HEK293 (cell line): ENCODE measurements around the gene TTC9.

Experiments
- CTCF ChIA-PET: fragments of 350-600 bp; formaldehyde crosslinking; extraction: SDS; loops from one replicate; lab custom pipeline; 2021; ENCODE audit warnings: antibody characterized with exemption; lab: Yijun Ruan, JAX
- POLR2A ChIA-PET: fragments of 300-600 bp; formaldehyde crosslinking; extraction: SDS; loops from one replicate; lab custom pipeline; 2020; ENCODE audit warnings: antibody characterized with exemption, inconsistent platforms; lab: Yijun Ruan, JAX
- H3K27ac ChIP-seq: fragments of 200-500 bp; sonication (Bioruptor generic); 2 replicates; pipeline ENCODE4 v1.5.1; 2014; ENCODE audit warnings: low read depth, low read length, control low read depth, inconsistent platforms; ENCODE audit errors: extremely low read depth
- H3K36me3 ChIP-seq, 2 experiments: fragments of 200-500 bp in 1 of 2; sonication (Bioruptor generic) in 1 of 2; 1 replicate in 1 of 2; 2 replicates in 1 of 2; pipeline ENCODE4 v1.5.1; 2014 to 2017; ENCODE audit warnings: inconsistent platforms in 2 of 2, low read length in 2 of 2; ENCODE audit not compliant: control insufficient read depth in 2 of 2, insufficient read depth in 1 of 2
- H3K4me1 ChIP-seq: fragments of 200-500 bp; sonication (Bioruptor generic); 2 replicates; pipeline ENCODE4 v1.5.1; 2014; ENCODE audit warnings: mild to moderate bottlenecking, low read length, inconsistent platforms; ENCODE audit not compliant: control insufficient read depth, insufficient read depth
- H3K4me3 ChIP-seq: 2 replicates; pipeline ENCODE4 v1.5.1; 2011; ENCODE audit warnings: low read depth, mild to moderate bottlenecking, control low read depth, low read length, moderate library complexity
- H3K9me3 ChIP-seq: fragments of 200-500 bp; sonication (Bioruptor generic); 2 replicates; pipeline ENCODE4 v1.5.1; 2014; ENCODE audit warnings: low read depth, low read length, inconsistent platforms; ENCODE audit not compliant: control insufficient read depth, insufficient read depth
- PRDM1 ChIP-seq: fragments of 450-650 bp; formaldehyde crosslinking; IDR thresholded peaks from 2 replicates; pipeline ENCODE4; 2016; ENCODE audit warnings: missing biosample characterization, missing genetic modification characterization
- TCF7L2 ChIP-seq: IDR thresholded peaks from 2 replicates; pipeline ENCODE4 v1.6.1; 2011; ENCODE audit warnings: low read depth, mild to moderate bottlenecking, inconsistent platforms, low read length, moderate library complexity, borderline replicate concordance
- WT1 ChIP-seq: fragments of 450-650 bp; formaldehyde crosslinking; IDR thresholded peaks from 2 replicates; pipeline ENCODE4 v1.5.1; 2016; ENCODE audit warnings: missing biosample characterization, missing genetic modification characterization
- ZBTB7A ChIP-seq: fragments of 450-650 bp; formaldehyde crosslinking; IDR thresholded peaks from 2 replicates; pipeline ENCODE4 v1.5.1; 2016; ENCODE audit warnings: low read depth, missing biosample characterization, missing genetic modification characterization
- ZFP69B ChIP-seq: fragments of 450-650 bp; formaldehyde crosslinking; IDR thresholded peaks from 2 replicates; pipeline ENCODE4 v1.5.1; 2016; ENCODE audit warnings: missing biosample characterization, missing genetic modification characterization
- ZNF174 ChIP-seq: fragments of 450-650 bp; formaldehyde crosslinking; IDR thresholded peaks from 2 replicates; pipeline ENCODE4 v1.5.0; 2017; ENCODE audit warnings: missing biosample characterization, mild to moderate bottlenecking, missing genetic modification characterization
- ZNF223 ChIP-seq: fragments of 450-650 bp; formaldehyde crosslinking; IDR thresholded peaks from 2 replicates; pipeline ENCODE4 v1.5.1; 2016; ENCODE audit warnings: missing biosample characterization, missing genetic modification characterization
- ZNF341 ChIP-seq: fragments of 450-650 bp; formaldehyde crosslinking; IDR thresholded peaks from 2 replicates; pipeline ENCODE4; 2016; ENCODE audit warnings: low read depth, missing biosample characterization, missing genetic modification characterization
- ZNF416 ChIP-seq: fragments of 450-650 bp; formaldehyde crosslinking; IDR thresholded peaks from 2 replicates; pipeline ENCODE4 v1.5.1; 2016; ENCODE audit warnings: missing biosample characterization, missing genetic modification characterization
- ZNF544 ChIP-seq: fragments of 450-650 bp; formaldehyde crosslinking; IDR thresholded peaks from 2 replicates; pipeline ENCODE4 v1.5.0; 2017; ENCODE audit warnings: missing biosample characterization, missing genetic modification characterization
- ZNF549 ChIP-seq: fragments of 450-650 bp; IDR thresholded peaks from 2 replicates; pipeline ENCODE4 v1.5.1; 2018; ENCODE audit warnings: missing biosample characterization, missing genetic modification characterization, mild to moderate bottlenecking, inconsistent platforms, moderate library complexity
- ZNF558 ChIP-seq: fragments of 450-650 bp; formaldehyde crosslinking; IDR thresholded peaks from 2 replicates; pipeline ENCODE4 v1.5.1; 2016; ENCODE audit warnings: missing biosample characterization, missing genetic modification characterization
- ZNF561 ChIP-seq: fragments of 450-650 bp; IDR thresholded peaks from 2 replicates; pipeline ENCODE4 v1.5.1; 2018; ENCODE audit warnings: missing biosample characterization, missing genetic modification characterization, borderline replicate concordance
- ZNF623 ChIP-seq: fragments of 450-650 bp; formaldehyde crosslinking; IDR thresholded peaks from 2 replicates; pipeline ENCODE4 v1.5.1; 2016; ENCODE audit warnings: missing biosample characterization, missing genetic modification characterization
- ZNF660 ChIP-seq: fragments of 450-650 bp; IDR thresholded peaks from 2 replicates; pipeline ENCODE4 v1.5.1; 2018; ENCODE audit warnings: missing biosample characterization, mild to moderate bottlenecking, missing genetic modification characterization
- ZNF670 ChIP-seq: fragments of 450-650 bp; formaldehyde crosslinking; IDR thresholded peaks from 2 replicates; pipeline ENCODE4 v1.5.1; 2016; ENCODE audit warnings: missing biosample characterization, missing genetic modification characterization, low read depth
- ZNF777 ChIP-seq: fragments of 450-650 bp; formaldehyde crosslinking; IDR thresholded peaks from 2 replicates; pipeline ENCODE4 v1.5.1; 2017; ENCODE audit warnings: missing biosample characterization, missing genetic modification characterization, borderline replicate concordance
- ZNF837 ChIP-seq: fragments of 450-650 bp; formaldehyde crosslinking; IDR thresholded peaks from 2 replicates; pipeline ENCODE4 v1.5.1; 2016; ENCODE audit warnings: missing biosample characterization, missing genetic modification characterization
- TF ChIP-seq, protein P1 (sequence below): fragments of 450-650 bp; formaldehyde crosslinking; IDR thresholded peaks from 2 replicates; pipeline ENCODE4 v1.5.1; 2016; ENCODE audit warnings: missing biosample characterization, missing genetic modification characterization
- TF ChIP-seq, protein P2 (sequence below): fragments of 450-650 bp; formaldehyde crosslinking; IDR thresholded peaks from 2 replicates; pipeline ENCODE4 v1.5.1; 2016; ENCODE audit warnings: missing biosample characterization, missing genetic modification characterization
- TF ChIP-seq, protein P3 (sequence below): fragments of 450-650 bp; formaldehyde crosslinking; IDR thresholded peaks from 2 replicates; pipeline ENCODE4 v1.5.1; 2016; ENCODE audit warnings: missing biosample characterization, missing genetic modification characterization
- TF ChIP-seq, protein P4 (sequence below): IDR thresholded peaks from 2 replicates; pipeline ENCODE4 v1.6.1; 2011; ENCODE audit warnings: mild to moderate bottlenecking, low read depth, low read length, borderline replicate concordance
- TF ChIP-seq, protein P5 (sequence below): fragments of 450-650 bp; formaldehyde crosslinking; IDR thresholded peaks from 2 replicates; pipeline ENCODE4 v1.5.1; 2017; ENCODE audit warnings: missing biosample characterization, missing genetic modification characterization

Gene TTC9

DNA sequence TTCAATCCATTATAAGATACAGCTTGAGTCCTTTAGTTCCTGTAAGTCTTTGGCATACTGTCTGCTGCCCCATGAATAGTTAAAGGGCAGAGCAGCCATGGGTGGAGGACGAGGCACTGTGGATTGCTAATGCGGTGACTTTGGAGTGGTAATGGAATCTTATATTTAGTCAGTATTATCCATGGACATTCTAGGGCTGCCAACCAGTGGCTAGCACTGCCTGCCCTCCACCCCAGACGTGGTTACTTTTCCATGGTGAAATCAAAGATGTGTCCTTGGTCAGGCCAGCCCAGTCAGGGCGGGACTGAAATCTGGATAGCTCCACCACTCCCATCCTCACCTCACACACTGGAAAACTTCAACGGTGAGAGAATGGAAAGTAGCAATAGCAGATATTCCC lies 2.3 kb downstream of the TTC9 start (continued):
- TF ChIP-seq, protein P1, sequence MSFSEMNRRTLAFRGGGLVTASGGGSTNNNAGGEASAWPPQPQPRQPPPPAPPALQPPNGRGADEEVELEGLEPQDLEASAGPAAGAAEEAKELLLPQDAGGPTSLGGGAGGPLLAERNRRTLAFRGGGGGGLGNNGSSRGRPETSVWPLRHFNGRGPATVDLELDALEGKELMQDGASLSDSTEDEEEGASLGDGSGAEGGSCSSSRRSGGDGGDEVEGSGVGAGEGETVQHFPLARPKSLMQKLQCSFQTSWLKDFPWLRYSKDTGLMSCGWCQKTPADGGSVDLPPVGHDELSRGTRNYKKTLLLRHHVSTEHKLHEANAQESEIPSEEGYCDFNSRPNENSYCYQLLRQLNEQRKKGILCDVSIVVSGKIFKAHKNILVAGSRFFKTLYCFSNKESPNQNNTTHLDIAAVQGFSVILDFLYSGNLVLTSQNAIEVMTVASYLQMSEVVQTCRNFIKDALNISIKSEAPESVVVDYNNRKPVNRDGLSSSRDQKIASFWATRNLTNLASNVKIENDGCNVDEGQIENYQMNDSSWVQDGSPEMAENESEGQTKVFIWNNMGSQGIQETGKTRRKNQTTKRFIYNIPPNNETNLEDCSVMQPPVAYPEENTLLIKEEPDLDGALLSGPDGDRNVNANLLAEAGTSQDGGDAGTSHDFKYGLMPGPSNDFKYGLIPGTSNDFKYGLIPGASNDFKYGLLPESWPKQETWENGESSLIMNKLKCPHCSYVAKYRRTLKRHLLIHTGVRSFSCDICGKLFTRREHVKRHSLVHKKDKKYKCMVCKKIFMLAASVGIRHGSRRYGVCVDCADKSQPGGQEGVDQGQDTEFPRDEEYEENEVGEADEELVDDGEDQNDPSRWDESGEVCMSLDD (tag by site-specific recombination): no peak
- TF ChIP-seq, all 188 proteins: peak for 0

DNA sequence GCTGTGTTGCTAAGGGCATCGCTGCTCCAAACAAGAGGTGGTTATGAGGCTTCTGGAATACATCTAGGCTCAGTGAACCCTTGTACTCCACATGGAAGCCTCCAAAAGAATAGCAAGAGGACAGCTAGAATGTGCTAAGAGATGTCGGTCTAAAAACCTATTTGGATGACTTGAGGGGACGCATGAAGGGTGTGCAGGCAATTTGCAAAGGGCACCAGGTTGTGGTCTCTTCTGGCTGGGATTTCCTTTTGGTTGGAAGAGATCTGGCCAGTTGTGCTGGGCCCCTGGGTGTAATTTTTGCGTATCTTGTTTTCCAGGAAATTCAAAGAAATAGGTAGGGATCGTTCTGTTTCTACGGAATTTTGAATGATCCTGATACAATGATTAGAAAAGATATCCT lies 4.2 kb downstream of the TTC9 start:
- peaks cover 9% of the 10 kb centered on the region; the same call in 1 of the 2 replicates for H3K4me1 ChIP-seq
- no peaks in the 10 kb centered on the region for H3K9me3 ChIP-seq
- H3K4me3 ChIP-seq: no peak overlapping the region
- H3K27ac ChIP-seq: no peak overlapping the region
- CTCF ChIA-PET: interaction anchor here (0.6 kb wide), 1 partner anchor 827 kb away, joined by 3 read pairs; no protein-coding TSS in a partner anchor
- no peak for TF ChIP-seq ZNF777 (tag by site-specific recombination)
- TF ChIP-seq, protein P2, sequence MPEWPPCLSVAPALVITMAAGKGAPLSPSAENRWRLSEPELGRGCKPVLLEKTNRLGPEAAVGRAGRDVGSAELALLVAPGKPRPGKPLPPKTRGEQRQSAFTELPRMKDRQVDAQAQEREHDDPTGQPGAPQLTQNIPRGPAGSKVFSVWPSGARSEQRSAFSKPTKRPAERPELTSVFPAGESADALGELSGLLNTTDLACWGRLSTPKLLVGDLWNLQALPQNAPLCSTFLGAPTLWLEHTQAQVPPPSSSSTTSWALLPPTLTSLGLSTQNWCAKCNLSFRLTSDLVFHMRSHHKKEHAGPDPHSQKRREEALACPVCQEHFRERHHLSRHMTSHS (tag by site-specific recombination): no peak
- TF ChIP-seq ZNF549 (tag by site-specific recombination): no peak
- no peak for TF ChIP-seq ZNF660
- no peak for TF ChIP-seq ZFP69B (tag by site-specific recombination)
- no peak for TF ChIP-seq ZNF623 (tag by site-specific recombination)
- TF ChIP-seq ZNF341: no peak
- no peaks in the 10 kb centered on the region; a peak in 1 of 3 replicates for H3K36me3 ChIP-seq
- POLR2A ChIA-PET: interaction anchor here (0.6 kb wide), 1 partner anchor 46 kb away, joined by 3 read pairs; the partner anchor contains the start of gene MED6

DNA sequence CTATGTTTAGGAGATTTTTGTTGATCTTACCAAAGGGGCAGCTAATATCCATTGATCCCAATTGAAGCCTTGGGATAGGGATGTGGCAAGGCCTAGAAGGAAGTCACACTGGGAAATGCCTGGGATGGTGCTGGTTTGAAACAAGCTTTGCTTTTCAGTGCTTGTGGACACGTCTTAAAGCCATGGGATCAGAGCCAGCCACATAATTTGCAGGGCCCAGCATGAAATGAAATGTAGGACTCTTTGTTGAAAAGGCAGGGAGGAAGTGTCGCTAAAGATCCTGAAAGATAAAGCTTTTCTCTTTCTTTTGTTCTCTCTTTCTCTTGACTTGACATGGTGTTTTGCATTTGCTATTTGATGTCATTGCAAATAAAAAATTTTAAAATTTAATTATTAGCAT lies 5.0 kb downstream of the TTC9 start:
- Histone ChIP-seq H3K36me3 (no peaks in the 10 kb centered on the region; a peak in 1 of 3 replicates), H3K4me1 (peaks cover 9% of the 10 kb centered on the region; the same call in 1 of the 2 replicates), H3K4me3 (no peak overlapping the region), H3K9me3 (no peaks in the 10 kb centered on the region), H3K27ac (no peak overlapping the region)
- POLR2A ChIA-PET: no interaction called here
- CTCF ChIA-PET: interaction anchor here (0.9 kb wide), 1 partner anchor 171 kb away, joined by 3 read pairs; no protein-coding TSS in a partner anchor
- TF ChIP-seq ZNF416 (no peak), ZNF174 (tag by site-specific recombination) (no peak), ZNF549 (tag by site-specific recombination) (no peak), ZNF837 (no peak)
- TF ChIP-seq, protein P3, sequence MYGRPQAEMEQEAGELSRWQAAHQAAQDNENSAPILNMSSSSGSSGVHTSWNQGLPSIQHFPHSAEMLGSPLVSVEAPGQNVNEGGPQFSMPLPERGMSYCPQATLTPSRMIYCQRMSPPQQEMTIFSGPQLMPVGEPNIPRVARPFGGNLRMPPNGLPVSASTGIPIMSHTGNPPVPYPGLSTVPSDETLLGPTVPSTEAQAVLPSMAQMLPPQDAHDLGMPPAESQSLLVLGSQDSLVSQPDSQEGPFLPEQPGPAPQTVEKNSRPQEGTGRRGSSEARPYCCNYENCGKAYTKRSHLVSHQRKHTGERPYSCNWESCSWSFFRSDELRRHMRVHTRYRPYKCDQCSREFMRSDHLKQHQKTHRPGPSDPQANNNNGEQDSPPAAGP (tag by site-specific recombination): no peak

DNA sequence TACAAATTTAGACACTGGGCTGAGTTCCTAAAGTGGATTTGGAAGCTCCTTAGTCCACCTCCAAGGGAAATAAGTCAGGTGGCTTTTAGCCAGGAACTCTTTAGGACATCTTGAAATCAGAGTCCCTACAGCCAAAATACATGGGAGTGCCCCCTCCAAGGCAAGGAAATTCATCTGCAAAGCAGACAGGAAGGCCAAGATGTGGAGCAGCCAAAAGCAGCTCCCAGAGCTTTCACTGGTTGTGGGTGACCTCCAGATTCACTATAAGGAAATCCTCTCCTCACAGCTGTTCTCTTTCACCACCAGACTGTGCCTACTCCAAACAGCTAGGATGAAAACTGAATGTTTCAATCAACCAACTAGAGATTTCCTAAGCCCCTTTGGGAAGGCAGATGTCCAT lies 6.6 kb downstream of the TTC9 start:
- no peaks in the 10 kb centered on the region for H3K9me3 ChIP-seq
- no peak overlapping the region for H3K27ac ChIP-seq
- no peak overlapping the region for H3K4me3 ChIP-seq
- H3K36me3 ChIP-seq: no peaks in the 10 kb centered on the region; a peak in 1 of 3 replicates
- ChIA-PET POLR2A (no interaction called here), CTCF (no interaction called here)
- H3K4me1 ChIP-seq: peaks cover 1% of the 10 kb centered on the region; the same call in 1 of the 2 replicates
- TF ChIP-seq ZNF670 (tag by site-specific recombination) (no peak), ZNF174 (tag by site-specific recombination) (no peak), ZNF544 (no peak), ZBTB7A (tag by site-specific recombination) (no peak), ZNF558 (tag by site-specific recombination) (no peak), WT1 (tag by site-specific recombination) (no peak), TCF7L2 (no peak), PRDM1 (tag by site-specific recombination) (no peak), ZNF561 (tag by site-specific recombination) (no peak), ZNF223 (tag by site-specific recombination) (no peak)
- TF ChIP-seq, protein P4, sequence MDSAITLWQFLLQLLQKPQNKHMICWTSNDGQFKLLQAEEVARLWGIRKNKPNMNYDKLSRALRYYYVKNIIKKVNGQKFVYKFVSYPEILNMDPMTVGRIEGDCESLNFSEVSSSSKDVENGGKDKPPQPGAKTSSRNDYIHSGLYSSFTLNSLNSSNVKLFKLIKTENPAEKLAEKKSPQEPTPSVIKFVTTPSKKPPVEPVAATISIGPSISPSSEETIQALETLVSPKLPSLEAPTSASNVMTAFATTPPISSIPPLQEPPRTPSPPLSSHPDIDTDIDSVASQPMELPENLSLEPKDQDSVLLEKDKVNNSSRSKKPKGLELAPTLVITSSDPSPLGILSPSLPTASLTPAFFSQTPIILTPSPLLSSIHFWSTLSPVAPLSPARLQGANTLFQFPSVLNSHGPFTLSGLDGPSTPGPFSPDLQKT: no peak
- TF ChIP-seq, protein P5, sequence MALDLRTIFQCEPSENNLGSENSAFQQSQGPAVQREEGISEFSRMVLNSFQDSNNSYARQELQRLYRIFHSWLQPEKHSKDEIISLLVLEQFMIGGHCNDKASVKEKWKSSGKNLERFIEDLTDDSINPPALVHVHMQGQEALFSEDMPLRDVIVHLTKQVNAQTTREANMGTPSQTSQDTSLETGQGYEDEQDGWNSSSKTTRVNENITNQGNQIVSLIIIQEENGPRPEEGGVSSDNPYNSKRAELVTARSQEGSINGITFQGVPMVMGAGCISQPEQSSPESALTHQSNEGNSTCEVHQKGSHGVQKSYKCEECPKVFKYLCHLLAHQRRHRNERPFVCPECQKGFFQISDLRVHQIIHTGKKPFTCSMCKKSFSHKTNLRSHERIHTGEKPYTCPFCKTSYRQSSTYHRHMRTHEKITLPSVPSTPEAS (tag by site-specific recombination): no peak
